ENCODE data around the gene GIT1. TPM values are rescaled to one million over a fixed set of nuclear protein-coding genes. Genes with fewer than 3 reads are reported as not detected.

Gene GIT1
- total and polyA plus RNA-seq, 8 donors, result 15.1 to 27.6 (median 18.3) TPM

- DNase-seq (peak in 2 of 6 donors; percentile 45 to 58), ATAC-seq (no peak), FAIRE-seq (no peak)
- H3K27me3 ChIP-seq, result no peaks in the 10 kb centered on the region
- H3K4me3 ChIP-seq, result no peak overlapping the region
- H3K27ac ChIP-seq, result peak overlapping the region in 1 of 4 donors; percentile 2
- no peaks in the 10 kb centered on the region for H3K9me3 ChIP-seq
- no peak for TF ChIP-seq CTCF (IDR thresholded peaks at IDR 0.05)
- 81 to 87% methylated on average over 14 of the region's 14 CpGs for WGBS, 2 donors
- intact Hi-C loops (cut with DNase I), result no loop called here
- H3K36me3 ChIP-seq, result no peaks in the 10 kb centered on the region
- peaks cover 6 to 14% (median 7%) of the 10 kb centered on the region in 3 donors for H3K4me1 ChIP-seq
Measured at GRCh38 chr17:29573871-29574731, 15.3 kb downstream of the GIT1 start.

- DNase-seq, result peak in 2 of 6 donors; percentile 44 to 60
- Histone ChIP-seq H3K27me3 (no peaks in the 10 kb centered on the region), H3K4me1 (peaks cover 6 to 14% (median 7%) of the 10 kb centered on the region in 3 donors), H3K4me3 (no peak overlapping the region), H3K36me3 (no peaks in the 10 kb centered on the region), H3K9me3 (no peaks in the 10 kb centered on the region), H3K27ac (no peak overlapping the region)
- ATAC-seq, result no peak
- intact Hi-C loops (cut with DNase I), result no loop called here
- 68 to 75% methylated on average over 6 of the region's 6 CpGs for WGBS, 2 donors
- FAIRE-seq, result no peak
- TF ChIP-seq CTCF (IDR thresholded peaks at IDR 0.05), result no peak
Measured at GRCh38 chr17:29573558-29573869, 15.9 kb downstream of the GIT1 start.

GRCh38 chr17:29572691-29573557 lies 16.5 kb downstream of the GIT1 start:
- H3K4me1 ChIP-seq, result peaks cover 6 to 14% (median 7%) of the 10 kb centered on the region in 3 donors
- no peaks in the 10 kb centered on the region for H3K36me3 ChIP-seq
- no peak overlapping the region for H3K27ac ChIP-seq
- peak; percentile 44 to 59 (median 54) for TF ChIP-seq CTCF (IDR thresholded peaks at IDR 0.05)
- peak in 5 of 6 donors; percentile 53 to 84 (median 72) for DNase-seq
- peak; percentile 43 to 58 (median 48) for ATAC-seq
- intact Hi-C loops (cut with DNase I), result no loop called here
- no peaks in the 10 kb centered on the region for H3K9me3 ChIP-seq
- H3K27me3 ChIP-seq, result no peaks in the 10 kb centered on the region
- FAIRE-seq, result no peak
- 36 to 37% methylated on average over 51 to 61 of the region's 62 CpGs for WGBS, 2 donors
- H3K4me3 ChIP-seq, result peak overlapping the region in 2 of 4 donors; percentile 28 to 38

GRCh38 chr17:29571883-29572681 lies 17.4 kb downstream of the GIT1 start:
- DNase-seq (peak in 4 of 6 donors; percentile 18 to 80 (median 52)), ATAC-seq (peak in 1 of 4 donors; percentile 7), FAIRE-seq (no peak)
- no peak for TF ChIP-seq CTCF (IDR thresholded peaks at IDR 0.05)
- Histone ChIP-seq H3K27ac (no peak overlapping the region), H3K27me3 (no peaks in the 10 kb centered on the region), H3K36me3 (no peaks in the 10 kb centered on the region), H3K4me1 (peaks cover 6 to 14% (median 7%) of the 10 kb centered on the region in 3 donors), H3K9me3 (no peaks in the 10 kb centered on the region), H3K4me3 (peak overlapping the region in 2 of 4 donors; percentile 28 to 38)
- intact Hi-C loops (cut with DNase I), result no loop called here
- WGBS, 2 donors, result 48 to 51% methylated on average over 28 to 30 of the region's 30 CpGs
